Immature natural killer cell (primary cell): ENCODE results near the gene CLEC2L. TPM values are rescaled to one million over a fixed set of nuclear protein-coding genes. Genes with fewer than 3 reads are reported as not detected.

Source experiments
- DNase-seq, 3 donors: peaks; one replicate each; pipeline ENCODE4 v3.0.0; 2022; ENCODE audit warnings: mixed read lengths in 1 of 3
- H3K27ac Mint-ChIP-seq, 6 donors: one replicate each; pipeline ENCODE4 v1.8.0; 2020; ENCODE audit warnings: mixed read lengths in 6 of 6, mild to moderate bottlenecking in 5 of 6, inconsistent platforms in 4 of 6, moderate library complexity in 3 of 6
- H3K27me3 Mint-ChIP-seq, 3 donors: one replicate each; pipeline ENCODE4 v1.8.0; 2020 to 2021; ENCODE audit warnings: low read depth in 3 of 3, mild to moderate bottlenecking in 3 of 3, mixed read lengths in 3 of 3, moderate library complexity in 3 of 3, inconsistent platforms in 1 of 3
- H3K36me3 Mint-ChIP-seq, 3 donors: one replicate each; pipeline ENCODE4 v1.8.0; 2020; ENCODE audit warnings: mixed read lengths in 3 of 3, inconsistent platforms in 2 of 3, mild to moderate bottlenecking in 2 of 3
- H3K4me1 Mint-ChIP-seq, 2 donors: one replicate each; pipeline ENCODE4 v1.8.0; 2020; ENCODE audit warnings: inconsistent platforms in 2 of 2, mild to moderate bottlenecking in 2 of 2, mixed read lengths in 2 of 2, moderate library complexity in 1 of 2
- H3K4me3 Mint-ChIP-seq, 5 donors: one replicate each; pipeline ENCODE4 v1.8.0; 2020; ENCODE audit warnings: mild to moderate bottlenecking in 5 of 5, mixed read lengths in 5 of 5, inconsistent platforms in 3 of 5, moderate library complexity in 3 of 5
- H3K9me3 Mint-ChIP-seq, 6 donors: one replicate each; pipeline ENCODE4 v1.8.0; 2020; ENCODE audit warnings: mild to moderate bottlenecking in 6 of 6, mixed read lengths in 6 of 6, inconsistent platforms in 4 of 6, moderate library complexity in 3 of 6
- polyA plus RNA-seq, 3 donors: library from polyadenylated mRNA; unstranded; fragments of 300-500 nt; fragmentation: Illumina TruSeq; gene quantifications; one replicate each; pipeline ENCODE4 v1.2.3, GENCODE V29; 2021

CLEC2L gene
- polyA plus RNA-seq, 3 donors from 2014 or later = 0.19 TPM; not detected in 2

DNA sequence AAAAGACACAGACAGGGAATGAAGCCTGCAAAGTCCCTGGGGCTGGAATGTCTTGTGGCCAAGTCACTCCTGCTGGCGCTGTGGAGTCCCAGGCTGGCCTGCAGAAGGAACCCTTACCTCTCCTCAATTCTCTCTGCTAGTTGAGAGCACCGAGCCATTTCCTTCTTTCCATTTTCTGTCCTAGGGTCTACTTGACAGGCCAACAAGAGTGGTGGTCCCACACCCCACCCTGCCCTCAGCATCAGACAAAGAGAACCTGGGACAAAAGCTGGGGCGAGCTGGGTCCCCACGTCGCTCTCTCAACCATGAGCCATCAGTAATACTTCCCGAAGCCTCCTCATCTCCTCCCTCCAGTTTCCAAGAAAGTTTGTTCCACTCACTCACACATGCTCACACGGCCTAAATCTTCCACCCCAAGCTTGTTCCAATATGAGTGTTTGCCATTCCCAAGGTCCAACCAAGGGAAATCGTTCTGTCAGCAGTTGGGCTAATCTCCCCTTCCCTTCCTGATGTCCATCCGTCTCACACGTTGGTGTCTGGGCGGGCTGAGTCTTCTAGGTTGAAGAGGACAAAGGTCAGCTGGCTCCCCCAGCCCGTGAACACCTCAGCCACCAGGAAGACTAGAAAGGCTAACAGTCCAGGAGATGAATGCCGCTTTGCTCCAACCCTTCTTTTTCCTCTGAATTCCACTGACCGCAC, 44.3 kb downstream of the CLEC2L start:
- Mint-ChIP-seq H3K36me3 (peaks cover 8 to 28% (median 23%) of the 10 kb centered on the region in 3 donors), H3K27me3 (peaks cover 2 to 6% (median 3%) of the 10 kb centered on the region in 3 donors), H3K4me1 (peaks cover 5 to 15% of the 10 kb centered on the region in 2 donors), H3K4me3 (no peak overlapping the region), H3K27ac (peak overlapping the region in 4 of 6 donors; percentile 3 to 76 (median 18)), H3K9me3 (no peaks in the 10 kb centered on the region)
- no peak for DNase-seq

DNA sequence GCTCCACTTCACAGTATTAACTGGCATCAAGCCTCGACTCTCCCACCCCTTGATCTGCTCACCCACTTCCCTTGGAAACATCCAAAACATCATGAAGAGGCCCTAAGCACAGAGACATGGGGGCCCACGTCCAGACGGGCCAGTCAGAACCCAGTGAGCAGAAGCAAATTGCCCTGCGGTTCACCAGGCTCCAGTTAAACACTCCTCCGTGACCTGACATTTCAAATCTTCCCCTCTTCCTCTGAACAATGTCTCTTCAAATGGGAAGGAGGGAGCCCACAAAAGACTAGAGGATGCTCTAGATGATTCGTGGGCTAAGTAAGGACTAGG, 44.8 kb downstream of the CLEC2L start:
- Mint-ChIP-seq H3K27ac (peak overlapping the region in 2 of 6 donors; percentile 21 to 24), H3K4me1 (peaks cover 2 to 15% of the 10 kb centered on the region in 2 donors), H3K27me3 (peaks cover 2 to 8% (median 3%) of the 10 kb centered on the region in 3 donors), H3K9me3 (no peaks in the 10 kb centered on the region), H3K36me3 (peaks cover 8 to 27% (median 22%) of the 10 kb centered on the region in 3 donors), H3K4me3 (no peak overlapping the region)
- no peak for DNase-seq

DNA sequence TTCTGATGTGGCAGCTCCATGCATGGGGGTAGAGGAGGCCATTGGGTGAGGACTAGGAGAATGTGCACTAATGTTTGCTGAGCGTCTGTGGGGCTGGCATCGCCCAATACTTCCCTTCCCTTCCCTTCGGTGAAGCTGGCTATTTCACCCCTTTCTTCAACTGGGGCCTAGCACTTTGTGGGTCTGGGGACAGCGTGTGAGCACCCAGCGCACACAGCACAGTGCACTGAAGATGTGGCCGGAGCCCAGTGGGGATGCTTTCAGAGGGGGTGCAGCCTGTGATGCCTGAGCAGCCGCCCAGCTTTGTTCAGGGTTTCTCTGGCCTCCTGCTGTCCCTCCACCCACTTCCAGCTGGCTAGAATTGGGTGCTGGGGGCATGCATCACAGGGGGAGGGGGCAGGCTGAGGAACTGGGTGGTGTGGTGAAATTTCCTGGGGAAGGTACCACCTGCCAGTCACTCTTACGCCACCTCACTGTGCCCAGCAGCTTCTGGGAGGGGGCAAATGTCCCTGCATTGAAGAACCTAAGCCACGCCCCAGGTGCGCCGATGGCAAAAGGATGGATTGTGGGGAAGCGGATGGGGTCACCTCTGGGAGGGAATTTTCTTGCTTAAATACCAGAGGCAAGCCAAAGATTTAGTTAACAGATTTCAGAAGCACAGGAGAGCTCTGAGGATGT, 45.5 kb downstream of the CLEC2L start:
- Mint-ChIP-seq H3K36me3 (peaks cover 8 to 27% (median 22%) of the 10 kb centered on the region in 3 donors), H3K27ac (peak overlapping the region in 1 of 6 donors; percentile 24), H3K27me3 (peaks cover 2 to 8% (median 3%) of the 10 kb centered on the region in 3 donors), H3K4me1 (peaks cover 2 to 12% of the 10 kb centered on the region in 2 donors), H3K4me3 (no peak overlapping the region), H3K9me3 (no peaks in the 10 kb centered on the region)
- no peak for DNase-seq

- peaks cover 0 to 8% (median 7%) of the 10 kb centered on the region in 3 donors for H3K27me3 Mint-ChIP-seq
- H3K4me1 Mint-ChIP-seq = peaks cover under 1 to 2% of the 10 kb centered on the region in 2 donors
- peak overlapping the region in 1 of 6 donors; percentile 29 for H3K27ac Mint-ChIP-seq
- H3K4me3 Mint-ChIP-seq = no peak overlapping the region
- peaks cover 8 to 29% (median 24%) of the 10 kb centered on the region in 3 donors for H3K36me3 Mint-ChIP-seq
- no peaks in the 10 kb centered on the region for H3K9me3 Mint-ChIP-seq
- no peak for DNase-seq
These were observed 46.6 kb downstream of the CLEC2L start for GRCh38 chr7:139570119-139570518.

GRCh38 chr7:139570626-139571025, 47.1 kb downstream of the CLEC2L start:
- no peak for DNase-seq
- H3K4me3 Mint-ChIP-seq = no peak overlapping the region
- peaks cover 0 to 12% (median 7%) of the 10 kb centered on the region in 3 donors for H3K27me3 Mint-ChIP-seq
- peak overlapping the region in 2 of 6 donors; percentile 10 to 29 for H3K27ac Mint-ChIP-seq
- H3K4me1 Mint-ChIP-seq = peaks cover 0 to 2% of the 10 kb centered on the region in 2 donors
- H3K36me3 Mint-ChIP-seq = peaks cover 8 to 34% (median 29%) of the 10 kb centered on the region in 3 donors
- no peaks in the 10 kb centered on the region for H3K9me3 Mint-ChIP-seq

- peaks cover 0 to 2% of the 10 kb centered on the region in 2 donors for H3K4me1 Mint-ChIP-seq
- H3K27me3 Mint-ChIP-seq = peaks cover 0 to 15% (median 7%) of the 10 kb centered on the region in 3 donors
- DNase-seq = no peak
- H3K27ac Mint-ChIP-seq = no peak overlapping the region
- peaks cover 8 to 37% (median 32%) of the 10 kb centered on the region in 3 donors for H3K36me3 Mint-ChIP-seq
- H3K9me3 Mint-ChIP-seq = no peaks in the 10 kb centered on the region
- H3K4me3 Mint-ChIP-seq = no peak overlapping the region
These were observed 47.7 kb downstream of the CLEC2L start for GRCh38 chr7:139571190-139571589.

GRCh38 chr7:139571651-139572050, 48.2 kb downstream of the CLEC2L start:
- no peak overlapping the region for H3K27ac Mint-ChIP-seq
- H3K36me3 Mint-ChIP-seq = peaks cover 8 to 37% (median 32%) of the 10 kb centered on the region in 3 donors
- H3K4me3 Mint-ChIP-seq = no peak overlapping the region
- H3K27me3 Mint-ChIP-seq = peaks cover 0 to 15% (median 7%) of the 10 kb centered on the region in 3 donors
- no peak for DNase-seq
- no peaks in the 10 kb centered on the region for H3K9me3 Mint-ChIP-seq
- peaks cover 0 to 2% of the 10 kb centered on the region in 2 donors for H3K4me1 Mint-ChIP-seq

DNA sequence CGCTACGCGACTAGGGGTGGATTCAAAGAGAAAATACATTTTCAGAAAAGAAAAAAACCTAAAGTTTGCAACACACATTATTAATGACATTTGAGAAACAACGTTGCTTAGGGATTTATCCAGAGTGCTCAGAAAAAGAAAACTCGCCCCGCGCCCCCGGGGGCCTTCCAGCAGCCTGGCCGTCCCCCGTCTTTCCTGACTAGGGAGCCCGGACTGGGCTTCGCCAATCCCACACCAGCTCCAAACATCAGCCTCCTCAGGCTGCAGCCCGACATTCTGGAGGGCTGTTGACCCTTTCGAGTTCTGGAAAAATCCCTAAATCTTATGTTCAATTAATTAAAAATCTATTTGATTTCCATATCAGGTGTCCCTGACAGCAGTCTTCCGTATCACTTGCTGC, 48.6 kb downstream of the CLEC2L start:
- Mint-ChIP-seq H3K9me3 (no peaks in the 10 kb centered on the region), H3K4me1 (peaks cover 0 to 2% of the 10 kb centered on the region in 2 donors), H3K27me3 (peaks cover 0 to 13% (median 7%) of the 10 kb centered on the region in 3 donors), H3K27ac (no peak overlapping the region), H3K36me3 (peaks cover 8 to 37% (median 30%) of the 10 kb centered on the region in 3 donors), H3K4me3 (no peak overlapping the region)
- no peak for DNase-seq

- Mint-ChIP-seq H3K4me1 (peaks cover 0 to 2% of the 10 kb centered on the region in 2 donors), H3K4me3 (no peak overlapping the region), H3K9me3 (no peaks in the 10 kb centered on the region), H3K27ac (no peak overlapping the region), H3K36me3 (peaks cover 8 to 35% (median 26%) of the 10 kb centered on the region in 3 donors), H3K27me3 (peaks cover 0 to 13% (median 13%) of the 10 kb centered on the region in 3 donors)
- DNase-seq = no peak
These were observed 49.4 kb downstream of the CLEC2L start for GRCh38 chr7:139572704-139573385.

GRCh38 chr7:139573871-139574270, 50.4 kb downstream of the CLEC2L start:
- Mint-ChIP-seq H3K9me3 (no peaks in the 10 kb centered on the region), H3K27ac (no peak overlapping the region), H3K4me1 (no peaks in the 10 kb centered on the region), H3K4me3 (no peak overlapping the region), H3K36me3 (peaks cover 9 to 32% (median 21%) of the 10 kb centered on the region in 3 donors), H3K27me3 (peaks cover 0 to 13% (median 11%) of the 10 kb centered on the region in 3 donors)
- no peak for DNase-seq

DNA sequence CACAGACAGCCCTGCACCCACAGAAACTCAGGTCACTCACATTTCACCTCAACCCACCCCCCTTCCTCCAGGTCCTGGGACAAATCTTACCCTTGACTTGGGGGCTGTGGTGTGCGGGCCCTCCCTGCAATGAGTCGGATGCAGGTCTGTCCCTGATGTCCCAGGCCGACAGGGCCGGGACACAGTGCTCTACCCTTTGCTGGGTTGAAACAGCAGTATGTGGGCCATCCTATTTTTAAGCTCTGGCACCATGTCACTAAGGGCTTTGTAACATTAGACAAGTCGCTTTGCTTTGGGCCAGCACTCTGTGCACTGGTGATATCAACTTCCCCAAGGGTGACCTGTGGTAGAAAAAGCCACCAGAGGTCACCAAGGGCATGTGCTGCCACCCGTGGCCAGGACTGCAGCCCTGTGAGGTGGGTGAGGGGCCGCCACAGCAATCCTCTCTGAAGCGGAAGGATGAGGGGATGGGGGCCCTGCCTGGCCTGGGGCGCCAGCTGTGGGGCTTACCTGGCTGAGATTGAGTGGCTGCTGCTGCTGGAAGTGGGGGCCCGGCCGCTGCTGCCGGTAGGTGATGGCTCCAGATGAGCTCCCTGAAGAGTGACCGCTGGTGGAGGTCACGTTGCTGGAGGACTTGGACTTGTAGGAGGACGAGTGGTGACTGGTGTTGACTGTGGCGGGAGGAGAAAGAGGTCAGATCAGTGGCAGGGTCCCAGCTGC, 51.3 kb downstream of the CLEC2L start:
- Mint-ChIP-seq H3K4me1 (no peaks in the 10 kb centered on the region), H3K4me3 (no peak overlapping the region), H3K27me3 (peaks cover 0 to 13% (median 11%) of the 10 kb centered on the region in 3 donors), H3K36me3 (peaks cover 12 to 34% (median 24%) of the 10 kb centered on the region in 3 donors), H3K27ac (peak overlapping the region in 1 of 6 donors; percentile 58), H3K9me3 (no peaks in the 10 kb centered on the region)
- no peak for DNase-seq

DNA sequence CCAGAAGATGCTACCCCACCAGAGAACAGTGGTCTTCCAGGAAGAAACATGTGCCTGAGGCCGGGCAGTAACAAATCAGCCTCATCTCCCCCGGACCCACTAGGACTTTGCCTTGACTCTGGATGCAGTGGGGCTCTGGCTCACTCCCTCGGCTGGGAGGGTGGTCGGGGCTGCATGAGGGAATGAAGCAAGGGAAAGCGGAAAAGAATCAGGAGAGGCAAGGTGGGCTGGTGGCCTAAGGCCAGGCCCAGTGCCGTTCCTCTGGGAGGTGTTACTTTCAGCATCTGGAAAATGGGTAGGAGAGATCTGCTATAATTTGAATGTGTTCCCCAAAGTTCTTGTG, 51.8 kb downstream of the CLEC2L start:
- peaks cover 12 to 38% (median 24%) of the 10 kb centered on the region in 3 donors for H3K36me3 Mint-ChIP-seq
- no peak overlapping the region for H3K4me3 Mint-ChIP-seq

More for the DNA sequence above, 51.8 kb downstream of the CLEC2L start:
- no peaks in the 10 kb centered on the region for H3K9me3 Mint-ChIP-seq
- DNase-seq = no peak
- H3K4me1 Mint-ChIP-seq = no peaks in the 10 kb centered on the region
- H3K27ac Mint-ChIP-seq = peak overlapping the region in 1 of 6 donors; percentile 58
- H3K27me3 Mint-ChIP-seq = peaks cover 0 to 13% (median 11%) of the 10 kb centered on the region in 3 donors
